CD14-positive monocyte (primary cell): ENCODE measurements around the gene PGBD1. TPM values are rescaled to one million over a fixed set of nuclear protein-coding genes. Genes with fewer than 3 reads are reported as not detected.
A peak's percentile ranks its signal among the peaks of the same experiment; 100 is the strongest.

ENCODE experiments used
- DNase-seq, 3 donors: peaks; one replicate each; pipeline ENCODE4 v3.0.0-alpha.2; 2011 to 2022
- H2AFZ ChIP-seq: 2 replicates; pipeline ENCODE4 v1.6.0; 2012; ENCODE audit warnings: mild to moderate bottlenecking, low read depth, low read length, inconsistent platforms; ENCODE audit not compliant: insufficient read depth, poor library complexity, severe bottlenecking
- H3K27ac ChIP-seq, 2 donors: 1 replicate in 1 of 2; 2 replicates in 1 of 2; pipeline ENCODE4 v1.5.1; 2012 to 2013; ENCODE audit warnings: low read length in 2 of 2, control low read depth in 1 of 2, inconsistent platforms in 1 of 2, low read depth in 1 of 2, mild to moderate bottlenecking in 1 of 2
- H3K27me3 ChIP-seq, 2 donors: one replicate each; pipeline versions ENCODE4 v1.6.0 to v1.6.1; 2011 to 2013; ENCODE audit warnings: low read length in 2 of 2; ENCODE audit not compliant: control insufficient read depth in 2 of 2, insufficient read depth in 2 of 2
- H3K36me3 ChIP-seq, 2 donors: replicated peaks in 1 of 2; 1 replicate in 1 of 2; 2 replicates in 1 of 2; pipeline versions ENCODE4 v1.5.1 to v1.6.1; 2012 to 2013; ENCODE audit warnings: low read length in 2 of 2, control low read depth in 1 of 2, inconsistent platforms in 1 of 2, mild to moderate bottlenecking in 1 of 2; ENCODE audit not compliant: insufficient read depth in 2 of 2, control insufficient read depth in 1 of 2
- H3K4me1 ChIP-seq, 2 donors: 1 replicate in 1 of 2; 2 replicates in 1 of 2; pipeline versions ENCODE4 v1.5.1 to v1.6.1; 2012 to 2013; ENCODE audit warnings: low read length in 2 of 2, control low read depth in 1 of 2, inconsistent platforms in 1 of 2, mild to moderate bottlenecking in 1 of 2, moderate library complexity in 1 of 2; ENCODE audit not compliant: insufficient read depth in 2 of 2, control insufficient read depth in 1 of 2
- H3K4me2 ChIP-seq: replicated peaks from 2 replicates; pipeline ENCODE3; 2012; ENCODE audit warnings: low read length, moderate library complexity, mild to moderate bottlenecking; ENCODE audit not compliant: poor library complexity, severe bottlenecking; ENCODE audit errors: extremely low read depth
- H3K4me3 ChIP-seq, 3 experiments: fragments of 200-600 bp in 1 of 3; sonication (generic) in 1 of 3; replicated peaks in 1 of 3; 1 replicate in 2 of 3; 2 replicates in 1 of 3; pipeline ENCODE4 v1.5.1; 2011 to 2013; ENCODE audit warnings: low read length in 3 of 3, mild to moderate bottlenecking in 3 of 3, control low read depth in 2 of 3, low read depth in 2 of 3, inconsistent platforms in 1 of 3, moderate library complexity in 1 of 3
- H3K79me2 ChIP-seq: 2 replicates; pipeline ENCODE4 v1.6.0; 2012; ENCODE audit warnings: mild to moderate bottlenecking, control low read depth, inconsistent platforms, low read length, moderate library complexity; ENCODE audit not compliant: insufficient read depth
- H3K9ac ChIP-seq: 2 replicates; pipeline ENCODE4 v1.6.0; 2017; ENCODE audit warnings: low read length, mild to moderate bottlenecking; ENCODE audit not compliant: insufficient read depth, poor library complexity, severe bottlenecking
- H3K9me3 ChIP-seq, 2 donors: replicated peaks in 1 of 2; 1 replicate in 1 of 2; 2 replicates in 1 of 2; pipeline versions ENCODE4 v1.5.1 to v1.6.1; 2012 to 2013; ENCODE audit warnings: low read length in 2 of 2, control low read depth in 1 of 2; ENCODE audit not compliant: control insufficient read depth in 1 of 2, insufficient read depth in 1 of 2
- H4K20me1 ChIP-seq: 2 replicates; pipeline ENCODE4 v1.6.0; 2012; ENCODE audit warnings: mild to moderate bottlenecking, low read length, control low read depth, moderate library complexity; ENCODE audit not compliant: insufficient read depth
- H3K27ac Mint-ChIP-seq, 7 donors: one replicate each; pipeline ENCODE4 v1.8.0; 2020; ENCODE audit warnings: mild to moderate bottlenecking in 7 of 7, mixed read lengths in 7 of 7, moderate library complexity in 6 of 7, inconsistent platforms in 2 of 7
- H3K27me3 Mint-ChIP-seq, 3 donors: one replicate each; pipeline ENCODE4 v1.8.0; 2021 to 2022; ENCODE audit warnings: low read depth in 3 of 3, mild to moderate bottlenecking in 3 of 3, mixed read lengths in 3 of 3, moderate library complexity in 3 of 3, inconsistent platforms in 1 of 3
- H3K36me3 Mint-ChIP-seq, 2 donors: one replicate each; pipeline ENCODE4 v1.8.0; 2020; ENCODE audit warnings: mixed read lengths in 2 of 2, inconsistent platforms in 1 of 2, mild to moderate bottlenecking in 1 of 2
- H3K4me1 Mint-ChIP-seq: one replicate; pipeline ENCODE4 v1.8.0; 2020; ENCODE audit warnings: mild to moderate bottlenecking, mixed read lengths
- H3K4me3 Mint-ChIP-seq, 2 donors: one replicate each; pipeline ENCODE4 v1.8.0; 2020; ENCODE audit warnings: mild to moderate bottlenecking in 2 of 2, mixed read lengths in 2 of 2, moderate library complexity in 1 of 2
- H3K9me3 Mint-ChIP-seq, 7 donors: one replicate each; pipeline ENCODE4 v1.8.0; 2020 to 2022; ENCODE audit warnings: mixed read lengths in 7 of 7, mild to moderate bottlenecking in 6 of 7, moderate library complexity in 6 of 7, inconsistent platforms in 2 of 7
- WGBS: methylation state at CpG from one replicate; pipeline ENCODE4 v1.1.5; 2013; ENCODE audit warnings: missing lambda C conversion rate; ENCODE audit not compliant: insufficient coverage; 5-methylcytosine and 5-hydroxymethylcytosine counted together
- intact Hi-C, 2 donors: fragments of 100-400 bp; cut with micrococcal nuclease; formaldehyde crosslinking; loops; one replicate each; pipeline versions ENCODE4 v1.15.0 to v1.15.1; 2023
- polyA minus RNA-seq: library from RNA; depleted of rRNA, polyadenylated mRNA; stranded (reverse); fragments of >200 nt; gene quantifications from 2 replicates; pipeline ENCODE4 v1.2.3, GENCODE V29; 2012
- polyA plus RNA-seq, 3 donors: library from polyadenylated mRNA; depleted of rRNA in 1 of 3; unstranded in 2 of 3; stranded (reverse) in 1 of 3; fragments of 300-500 nt in 2 of 3; fragments of >200 nt in 1 of 3; fragmentation: Illumina TruSeq in 2 of 3; gene quantifications; 1 replicate in 2 of 3; 2 replicates in 1 of 3; pipeline ENCODE4 v1.2.3, GENCODE V29; 2012 to 2021
- total RNA-seq, 12 experiments: library from RNA in 1 of 12; stranded (reverse) in 1 of 12; fragments of 120-200 nt in 1 of 12; gene quantifications; one replicate each; pipeline ENCODE4 v1.2.4 and lab custom pipeline; 2013 to 2026; ENCODE audit warnings: mixed read lengths in 6 of 12, inconsistent platforms in 1 of 12
- TF ChIP-seq, protein P1 (sequence below): fragments of 200-600 bp; IDR thresholded peaks from one replicate; pipeline ENCODE4 v1.8.0; 2022; ENCODE audit warnings: antibody characterized with exemption, mild to moderate bottlenecking

PGBD1 gene, protein sequence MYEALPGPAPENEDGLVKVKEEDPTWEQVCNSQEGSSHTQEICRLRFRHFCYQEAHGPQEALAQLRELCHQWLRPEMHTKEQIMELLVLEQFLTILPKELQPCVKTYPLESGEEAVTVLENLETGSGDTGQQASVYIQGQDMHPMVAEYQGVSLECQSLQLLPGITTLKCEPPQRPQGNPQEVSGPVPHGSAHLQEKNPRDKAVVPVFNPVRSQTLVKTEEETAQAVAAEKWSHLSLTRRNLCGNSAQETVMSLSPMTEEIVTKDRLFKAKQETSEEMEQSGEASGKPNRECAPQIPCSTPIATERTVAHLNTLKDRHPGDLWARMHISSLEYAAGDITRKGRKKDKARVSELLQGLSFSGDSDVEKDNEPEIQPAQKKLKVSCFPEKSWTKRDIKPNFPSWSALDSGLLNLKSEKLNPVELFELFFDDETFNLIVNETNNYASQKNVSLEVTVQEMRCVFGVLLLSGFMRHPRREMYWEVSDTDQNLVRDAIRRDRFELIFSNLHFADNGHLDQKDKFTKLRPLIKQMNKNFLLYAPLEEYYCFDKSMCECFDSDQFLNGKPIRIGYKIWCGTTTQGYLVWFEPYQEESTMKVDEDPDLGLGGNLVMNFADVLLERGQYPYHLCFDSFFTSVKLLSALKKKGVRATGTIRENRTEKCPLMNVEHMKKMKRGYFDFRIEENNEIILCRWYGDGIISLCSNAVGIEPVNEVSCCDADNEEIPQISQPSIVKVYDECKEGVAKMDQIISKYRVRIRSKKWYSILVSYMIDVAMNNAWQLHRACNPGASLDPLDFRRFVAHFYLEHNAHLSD
- total RNA-seq (2013), result 0.60 TPM
- polyA plus RNA-seq, result under 1 TPM; 0.15 to 0.36 (median 0.17) TPM
- polyA minus RNA-seq, result 0.14 and 0.16 TPM in 2 replicates
- 0.13 to 2.9 (median 0.49) reads per million in 11 experiments for total RNA-seq (lab: John Stamatoyannopoulos, UW)

DNA sequence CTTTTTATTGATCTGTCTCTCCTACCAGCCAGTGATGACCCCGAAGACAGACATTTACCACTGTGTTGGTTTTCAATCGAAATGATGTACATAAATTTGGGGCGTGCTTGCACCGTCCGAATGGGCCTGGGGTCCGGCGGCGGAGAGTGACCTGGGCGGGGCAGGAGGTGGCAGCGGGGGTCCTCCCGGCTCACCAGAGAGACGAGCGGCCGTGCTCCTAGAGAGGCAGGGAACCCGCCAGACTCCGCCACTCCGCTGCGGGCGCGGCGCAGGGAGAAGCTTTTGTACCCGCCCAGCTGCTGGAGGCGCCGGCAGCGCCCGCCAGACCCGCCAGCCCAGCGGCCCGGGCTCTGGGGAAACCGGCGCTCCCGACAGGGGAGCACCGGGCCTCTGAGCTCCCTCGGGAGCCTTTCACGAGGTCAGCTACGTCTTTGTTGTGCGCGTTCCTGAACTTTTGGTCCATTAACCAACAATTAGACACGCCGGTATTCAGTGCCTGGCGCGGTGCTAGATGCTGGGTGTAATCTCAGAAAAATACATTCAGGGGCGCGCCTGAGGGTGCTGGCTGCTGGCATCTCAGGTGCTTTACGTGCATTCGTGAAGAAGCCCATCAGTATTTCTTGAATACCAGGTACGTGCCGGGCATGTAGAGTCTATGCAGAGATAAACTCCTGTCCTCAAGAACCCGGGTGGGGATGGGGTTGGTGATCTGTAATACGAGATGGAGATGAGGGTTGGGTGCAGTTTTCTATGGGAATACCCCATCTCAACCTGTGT, at the start of gene PGBD1:
TSS of gene PGBD1 (plus strand) at position 285 of the 777 bp plus-strand sequence. CDS start 2,242 bp downstream, outside the sequence.
- TF ChIP-seq, protein P1, sequence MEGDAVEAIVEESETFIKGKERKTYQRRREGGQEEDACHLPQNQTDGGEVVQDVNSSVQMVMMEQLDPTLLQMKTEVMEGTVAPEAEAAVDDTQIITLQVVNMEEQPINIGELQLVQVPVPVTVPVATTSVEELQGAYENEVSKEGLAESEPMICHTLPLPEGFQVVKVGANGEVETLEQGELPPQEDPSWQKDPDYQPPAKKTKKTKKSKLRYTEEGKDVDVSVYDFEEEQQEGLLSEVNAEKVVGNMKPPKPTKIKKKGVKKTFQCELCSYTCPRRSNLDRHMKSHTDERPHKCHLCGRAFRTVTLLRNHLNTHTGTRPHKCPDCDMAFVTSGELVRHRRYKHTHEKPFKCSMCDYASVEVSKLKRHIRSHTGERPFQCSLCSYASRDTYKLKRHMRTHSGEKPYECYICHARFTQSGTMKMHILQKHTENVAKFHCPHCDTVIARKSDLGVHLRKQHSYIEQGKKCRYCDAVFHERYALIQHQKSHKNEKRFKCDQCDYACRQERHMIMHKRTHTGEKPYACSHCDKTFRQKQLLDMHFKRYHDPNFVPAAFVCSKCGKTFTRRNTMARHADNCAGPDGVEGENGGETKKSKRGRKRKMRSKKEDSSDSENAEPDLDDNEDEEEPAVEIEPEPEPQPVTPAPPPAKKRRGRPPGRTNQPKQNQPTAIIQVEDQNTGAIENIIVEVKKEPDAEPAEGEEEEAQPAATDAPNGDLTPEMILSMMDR, result no peak
- H4K20me1 ChIP-seq, result no peaks in the 10 kb centered on the region
- intact Hi-C loops, result no loop called here
- peaks cover 7 to 10% (median 9%) of the 10 kb centered on the region in 3 donors for H3K27me3 Mint-ChIP-seq
- H3K4me3 ChIP-seq, result peak within 1 kb of the TSS; percentile 32 to 74 (median 35)
- under 1% methylated on average over 48 of the region's 50 CpGs for WGBS
- peaks cover 0 to 2% of the 10 kb centered on the region in 2 donors for H3K27me3 ChIP-seq
- H3K4me1 Mint-ChIP-seq, result peaks cover 12% of the 10 kb centered on the region
- H3K79me2 ChIP-seq, result no peaks in the 10 kb centered on the region
- peak within 1 kb of the TSS; percentile 74 to 92 for H3K4me3 Mint-ChIP-seq
- peaks cover 13 to 16% of the 10 kb centered on the region in 2 donors for H3K36me3 Mint-ChIP-seq
- peaks cover 0 to 3% of the 10 kb centered on the region in 2 donors for H3K9me3 ChIP-seq
- no peak within 1 kb of the TSS for H3K27ac ChIP-seq
- peaks cover 6 to 12% of the 10 kb centered on the region in 2 donors for H3K36me3 ChIP-seq
- peaks cover 4 to 7% (median 6%) of the 10 kb centered on the region in 7 donors for H3K9me3 Mint-ChIP-seq
- peaks cover 8 to 15% of the 10 kb centered on the region in 2 donors for H3K4me1 ChIP-seq
- peak; percentile 8 to 15 (median 14) for DNase-seq
- H2AFZ ChIP-seq, result peak within 1 kb of the TSS; percentile 91
- peak within 1 kb of the TSS; percentile 47 for H3K9ac ChIP-seq
- H3K27ac Mint-ChIP-seq, result no peak within 1 kb of the TSS
- peak within 1 kb of the TSS; percentile 78 for H3K4me2 ChIP-seq
